Esophagus muscularis mucosa (tissue), 4 donors: Measurements from ENCODE around the gene ERCC1. TPM values are rescaled to one million over a fixed set of nuclear protein-coding genes. Genes with fewer than 3 reads are reported as not detected.

ENCODE experiments used
- DNase-seq: peaks from one replicate; pipeline ENCODE4 v3.0.0-alpha.2; 2017; ENCODE audit errors: extremely low spot score
- H3K27ac ChIP-seq, 4 donors: fragments of 200-600 bp; sonication (generic); replicated peaks in 1 of 4; 1 replicate in 3 of 4; 2 replicates in 1 of 4; pipeline ENCODE4 v1.5.1; 2016 to 2019; ENCODE audit warnings: mild to moderate bottlenecking in 1 of 4
- H3K27me3 ChIP-seq, 4 donors: fragments of 200-600 bp; sonication (generic); one replicate each; pipeline versions ENCODE4 v1.5.1 to v1.6.0; 2016 to 2019
- H3K36me3 ChIP-seq, 4 donors: fragments of 200-600 bp; sonication (generic); one replicate each; pipeline ENCODE4 v1.5.1; 2016 to 2019
- H3K4me1 ChIP-seq, 4 donors: fragments of 200-600 bp; sonication (generic); one replicate each; pipeline ENCODE4 v1.5.1; 2016 to 2019
- H3K4me3 ChIP-seq, 4 donors: fragments of 200-600 bp; sonication (generic); 1 replicate in 2 of 4; 2 replicates in 2 of 4; pipeline ENCODE4 v1.5.1; 2016 to 2019; ENCODE audit warnings: mild to moderate bottlenecking in 4 of 4, moderate library complexity in 1 of 4
- H3K9me3 ChIP-seq, 4 donors: fragments of 200-600 bp; sonication (generic); 1 replicate in 3 of 4; 2 replicates in 1 of 4; pipeline ENCODE4 v1.5.1; 2016 to 2019
- CTCF ChIP-seq, 3 experiments: fragments of 200-600 bp in 2 of 3; fragments of 450-650 bp in 1 of 3; sonication (generic) in 2 of 3; IDR thresholded peaks; one replicate each; pipeline ENCODE4 v1.5.1; 2017 to 2019; ENCODE audit warnings: antibody characterized with exemption in 3 of 3, mild to moderate bottlenecking in 2 of 3, moderate library complexity in 1 of 3
- EP300 ChIP-seq: sonication (generic); formaldehyde crosslinking; IDR thresholded peaks from one replicate; pipeline ENCODE4 v1.6.1; 2017; ENCODE audit warnings: antibody characterized with exemption
- POLR2A ChIP-seq: fragments of 450-650 bp; IDR thresholded peaks from one replicate; pipeline ENCODE4 v1.6.1; 2017; ENCODE audit warnings: antibody characterized with exemption, moderate library complexity, mild to moderate bottlenecking, low read depth
- POLR2AphosphoS5 ChIP-seq, 2 donors: sonication (generic); formaldehyde crosslinking; IDR thresholded peaks; one replicate each; pipeline ENCODE4 v1.6.1; 2017; ENCODE audit warnings: antibody characterized with exemption in 2 of 2
- WGBS: methylation state at CpG from one replicate; pipeline ENCODE4 v1.1.5; 2018; 5-methylcytosine and 5-hydroxymethylcytosine counted together
- intact Hi-C: fragments of 100-400 bp; cut with DNase I; formaldehyde crosslinking; loops from one replicate; pipeline ENCODE4 v1.15.1; 2023
- total RNA-seq, 4 donors: library from RNA; depleted of rRNA; stranded (reverse); fragments of >200 nt; gene quantifications; one replicate each; pipeline versions ENCODE4 v1.1.0 to v1.2.1, GENCODE V29; 2016

The ERCC1 gene
- total RNA-seq, 4 donors from 2014 or later = 62.8 to 102 (median 69.3) TPM

- intact Hi-C loops = no loop called here
- no peak for TF ChIP-seq POLR2A
- TF ChIP-seq CTCF (IDR thresholded peaks at IDR 0.05) = no peak
- no peak for TF ChIP-seq EP300
- no peak for TF ChIP-seq POLR2AphosphoS5 (IDR thresholded peaks at IDR 0.05)
- Histone ChIP-seq H3K27me3 (no peaks in the 10 kb centered on the region), H3K4me1 (peaks cover 7 to 19% (median 12%) of the 10 kb centered on the region in 4 donors), H3K27ac (no peak overlapping the region), H3K4me3 (no peak overlapping the region), H3K36me3 (peaks cover 8 to 30% (median 22%) of the 10 kb centered on the region in 4 donors), H3K9me3 (no peaks in the 10 kb centered on the region)
- DNase-seq = no peak
- 93% methylated on average over 3 of the region's 4 CpGs for WGBS
Measured at GRCh38 chr19:45368127-45368526, 55.6 kb downstream of the ERCC1 start.

- peaks cover 8 to 62% (median 42%) of the 10 kb centered on the region in 4 donors for H3K36me3 ChIP-seq
Measured at GRCh38 chr19:45364696-45365095, 59.0 kb downstream of the ERCC1 start.

GRCh38 chr19:45363861-45364459 lies 59.8 kb downstream of the ERCC1 start:
- Histone ChIP-seq H3K27me3 (no peaks in the 10 kb centered on the region), H3K4me1 (peaks cover 0 to 1% (median 0%) of the 10 kb centered on the region in 4 donors), H3K36me3 (peaks cover 8 to 68% (median 49%) of the 10 kb centered on the region in 4 donors), H3K27ac (no peak overlapping the region), H3K9me3 (no peaks in the 10 kb centered on the region), H3K4me3 (no peak overlapping the region)
- DNase-seq = no peak
- intact Hi-C loops = no loop called here
- WGBS = 92% methylated on average over 14 of the region's 44 CpGs
- TF ChIP-seq EP300 (no peak), CTCF (IDR thresholded peaks at IDR 0.05) (no peak), POLR2A (no peak), POLR2AphosphoS5 (IDR thresholded peaks at IDR 0.05) (no peak)

More at GRCh38 chr19:45364696-45365095, 59.0 kb downstream of the ERCC1 start:
- intact Hi-C loops = no loop called here
- Histone ChIP-seq H3K9me3 (no peaks in the 10 kb centered on the region), H3K27ac (no peak overlapping the region), H3K4me3 (no peak overlapping the region), H3K4me1 (peaks cover 2 to 9% (median 5%) of the 10 kb centered on the region in 4 donors), H3K27me3 (no peaks in the 10 kb centered on the region)
- WGBS = 94% methylated on average over 7 of the region's 12 CpGs
- no peak for TF ChIP-seq CTCF (IDR thresholded peaks at IDR 0.05)
- TF ChIP-seq EP300 = no peak
- no peak for TF ChIP-seq POLR2A
- no peak for TF ChIP-seq POLR2AphosphoS5 (IDR thresholded peaks at IDR 0.05)
- no peak for DNase-seq

- intact Hi-C loops = no loop called here
- Histone ChIP-seq H3K4me1 (no peaks in the 10 kb centered on the region), H3K4me3 (no peak overlapping the region), H3K27me3 (no peaks in the 10 kb centered on the region), H3K36me3 (peaks cover 8 to 80% (median 57%) of the 10 kb centered on the region in 4 donors), H3K27ac (no peak overlapping the region), H3K9me3 (no peaks in the 10 kb centered on the region)
- TF ChIP-seq POLR2A (no peak), POLR2AphosphoS5 (IDR thresholded peaks at IDR 0.05) (no peak), CTCF (IDR thresholded peaks at IDR 0.05) (no peak), EP300 (no peak)
- 100% methylated on average over 3 of the region's 16 CpGs for WGBS
- DNase-seq = no peak
Measured at GRCh38 chr19:45362291-45362690, 61.4 kb downstream of the ERCC1 start.

- intact Hi-C loops = no loop called here
- no peak for DNase-seq
- Histone ChIP-seq H3K4me3 (no peak overlapping the region), H3K9me3 (no peaks in the 10 kb centered on the region), H3K27me3 (no peaks in the 10 kb centered on the region), H3K27ac (no peak overlapping the region), H3K4me1 (no peaks in the 10 kb centered on the region), H3K36me3 (peaks cover 8 to 87% (median 61%) of the 10 kb centered on the region in 4 donors)
- no peak for TF ChIP-seq EP300
- TF ChIP-seq CTCF (IDR thresholded peaks at IDR 0.05) = no peak
- no peak for TF ChIP-seq POLR2AphosphoS5 (IDR thresholded peaks at IDR 0.05)
- TF ChIP-seq POLR2A = no peak
- WGBS = 90% methylated on average over 14 of the region's 14 CpGs
Measured at GRCh38 chr19:45361608-45362007, 62.1 kb downstream of the ERCC1 start.
